HepG2 (cell line): ENCODE measurements around the gene SEC31B. TPM values are rescaled to one million over a fixed set of nuclear protein-coding genes. Genes with fewer than 3 reads are reported as not detected.

ENCODE experiments used
- IKZF5 ChIP-seq: IDR thresholded peaks from 2 replicates; pipeline ENCODE4 v1.6.1; 2018; ENCODE audit warnings: missing genetic modification reagents, mild to moderate bottlenecking, missing compliant biosample characterization
- IRF9 ChIP-seq: sonication (generic); formaldehyde crosslinking; IDR thresholded peaks from 2 replicates; pipeline ENCODE4 v1.8.0; 2022; ENCODE audit warnings: missing genetic modification reagents, mild to moderate bottlenecking, borderline replicate concordance
- MYPOP ChIP-seq: sonication (generic); formaldehyde crosslinking; IDR thresholded peaks from 2 replicates; pipeline ENCODE4 v1.8.1; 2023; ENCODE audit warnings: mild to moderate bottlenecking, moderate library complexity, missing genetic modification reagents
- NCOA1 ChIP-seq: sonication (generic); formaldehyde crosslinking; IDR thresholded peaks from 2 replicates; pipeline ENCODE4 v1.9.0; 2021; ENCODE audit warnings: missing genetic modification reagents
- NFYC ChIP-seq: IDR thresholded peaks from 2 replicates; pipeline ENCODE4 v1.6.1; 2016; ENCODE audit warnings: missing genetic modification reagents, missing compliant biosample characterization
- POLR2A ChIP-seq, 2 experiments: IDR thresholded peaks; 2 replicates each; pipeline ENCODE4 v1.6.1; 2011; ENCODE audit warnings: low read depth in 2 of 2, low read length in 2 of 2, mild to moderate bottlenecking in 1 of 2, moderate library complexity in 1 of 2; ENCODE audit not compliant: insufficient read depth in 1 of 2
- POLR2AphosphoS5 ChIP-seq: IDR thresholded peaks from 2 replicates; pipeline ENCODE4 v1.6.1; 2012; ENCODE audit warnings: low read depth, low read length
- SATB2 ChIP-seq: sonication (generic); formaldehyde crosslinking; IDR thresholded peaks from 2 replicates; pipeline ENCODE4 v1.5.0; 2020; ENCODE audit warnings: missing genetic modification reagents
- TFAP4 ChIP-seq: sonication (generic); IDR thresholded peaks from 2 replicates; pipeline ENCODE4 v1.6.1; 2016; ENCODE audit warnings: low read depth, borderline replicate concordance
- ZBTB1 ChIP-seq: sonication (generic); formaldehyde crosslinking; IDR thresholded peaks from 2 replicates; pipeline ENCODE4 v1.4.0; 2020; ENCODE audit warnings: missing genetic modification reagents, borderline replicate concordance
- ZBTB39 ChIP-seq: sonication (generic); formaldehyde crosslinking; IDR thresholded peaks from 2 replicates; pipeline ENCODE4 v1.5.0; 2020; ENCODE audit warnings: missing genetic modification reagents
- ZFAT ChIP-seq: sonication (generic); formaldehyde crosslinking; conservative IDR thresholded peaks from 2 replicates; pipeline ENCODE4 v1.8.1; 2023; ENCODE audit warnings: missing genetic modification reagents, inconsistent platforms
- ZKSCAN8 ChIP-seq: IDR thresholded peaks from 2 replicates; pipeline ENCODE4 v1.6.1; 2016; ENCODE audit warnings: borderline replicate concordance, missing genetic modification reagents, missing compliant biosample characterization
- ZMYM2 ChIP-seq: sonication (generic); formaldehyde crosslinking; IDR thresholded peaks from 2 replicates; pipeline ENCODE4 v1.8.0; 2022; ENCODE audit warnings: mild to moderate bottlenecking, missing genetic modification reagents
- ZNF20 ChIP-seq: sonication (generic); formaldehyde crosslinking; IDR thresholded peaks from 2 replicates; pipeline ENCODE4 v1.4.0; 2020; ENCODE audit warnings: mild to moderate bottlenecking, moderate library complexity, missing genetic modification reagents
- ZNF225 ChIP-seq: sonication (generic); formaldehyde crosslinking; IDR thresholded peaks from 2 replicates; pipeline ENCODE4 v1.4.0; 2020; ENCODE audit warnings: mild to moderate bottlenecking, missing genetic modification reagents
- ZNF234 ChIP-seq: sonication (generic); formaldehyde crosslinking; conservative IDR thresholded peaks from 2 replicates; pipeline ENCODE4 v1.5.1; 2020; ENCODE audit warnings: mild to moderate bottlenecking, missing genetic modification reagents
- ZNF333 ChIP-seq: sonication (generic); formaldehyde crosslinking; IDR thresholded peaks from 2 replicates; pipeline ENCODE4 v1.4.0; 2020; ENCODE audit warnings: mild to moderate bottlenecking, missing genetic modification reagents, borderline replicate concordance
- ZNF580 ChIP-seq: IDR thresholded peaks from 2 replicates; pipeline ENCODE4 v1.6.1; 2016; ENCODE audit warnings: low read depth, borderline replicate concordance
- ZNF780A ChIP-seq: sonication (generic); formaldehyde crosslinking; IDR thresholded peaks from 2 replicates; pipeline ENCODE4 v1.8.0; 2022; ENCODE audit warnings: mild to moderate bottlenecking, missing genetic modification reagents, moderate library complexity
- ZNF792 ChIP-seq: IDR thresholded peaks from 2 replicates; pipeline ENCODE4 v1.6.1; 2016
- ZNF850 ChIP-seq: sonication (generic); formaldehyde crosslinking; conservative IDR thresholded peaks from 2 replicates; pipeline ENCODE4 v1.9.0; 2021; ENCODE audit warnings: mild to moderate bottlenecking, missing genetic modification reagents
- ZUFSP ChIP-seq: sonication (generic); formaldehyde crosslinking; IDR thresholded peaks from 2 replicates; pipeline ENCODE4 v1.9.0; 2021; ENCODE audit warnings: missing genetic modification reagents, mild to moderate bottlenecking, borderline replicate concordance
- polyA plus RNA-seq, 8 experiments: library from polyadenylated mRNA; depleted of rRNA in 3 of 8; stranded (reverse) in 7 of 8; unstranded in 1 of 8; fragments of >200 nt; fragmentation: Illumina TruSeq in 4 of 8; extraction: Trizol in 4 of 8; gene quantifications; 2 replicates each; pipeline versions ENCODE4 v1.2.1 to v1.2.3, GENCODE V29; 2011 to 2016; ENCODE audit warnings: low read depth in 4 of 8, missing spikeins in 1 of 8, mixed read lengths in 1 of 8; ENCODE audit not compliant: insufficient read depth in 1 of 8
- total RNA-seq, 5 experiments: library from RNA; depleted of rRNA; stranded (reverse); fragments of >200 nt; fragmentation: Illumina TruSeq; extraction: Trizol; gene quantifications; 2 replicates each; pipeline ENCODE4 v1.2.3, GENCODE V29; 2016; ENCODE audit warnings: low read depth in 1 of 5

The SEC31B gene
- total and polyA plus RNA-seq, 2 of the 13 experiments (the other 11 are each of a cell fraction or from before 2014, with no cell fraction given): 2.0 to 8.3 TPM

- TF ChIP-seq TFAP4: no peak
- TF ChIP-seq ZKSCAN8: no peak
- TF ChIP-seq IRF9 (CRISPR knock-in tag): no peak
- no peak for TF ChIP-seq IKZF5 (CRISPR knock-in tag)
- TF ChIP-seq ZFAT (CRISPR knock-in tag): no peak
- TF ChIP-seq ZMYM2 (CRISPR knock-in tag): no peak
- TF ChIP-seq NFYC (CRISPR knock-in tag): 0 out of 2 replicates have a peak, but pooled peaks have one; percentile 14
- no peak for TF ChIP-seq ZUFSP (CRISPR knock-in tag)
- no peak for TF ChIP-seq MYPOP (CRISPR knock-in tag)
- no peak for TF ChIP-seq ZBTB39 (CRISPR knock-in tag)
- peak; percentile 57; the same call in 1 of the 2 replicates for TF ChIP-seq ZNF580 (CRISPR knock-in tag)
- TF ChIP-seq ZNF780A (CRISPR knock-in tag): no peak
- TF ChIP-seq ZNF333: no peak
- no peak for TF ChIP-seq ZBTB1 (CRISPR knock-in tag)
- no peak for TF ChIP-seq ZNF20
- no peak for TF ChIP-seq SATB2
- TF ChIP-seq ZNF850 (CRISPR knock-in tag): no peak
- TF ChIP-seq ZNF234 (CRISPR knock-in tag): peak; percentile 59; the same call in 1 of the 2 replicates
- TF ChIP-seq POLR2A (IDR thresholded peaks at IDR 0.05; ENCODE audit: insufficient read depth in 1 of 2, low read depth in 2 of 2, low read length in 2 of 2): no peak
- TF ChIP-seq NCOA1 (CRISPR knock-in tag): no peak
- TF ChIP-seq POLR2AphosphoS5: no peak
- TF ChIP-seq ZNF792: no peak
- TF ChIP-seq ZNF225 (CRISPR knock-in tag): 0 out of 2 replicates have a peak, but pooled peaks have one; percentile 24
These were observed 37.4 kb downstream of the SEC31B start (continued) for GRCh38 chr10:100482181-100482833.
